CMK (cell line): ENCODE data around the gene PCMTD2.
A peak's percentile ranks its signal among the peaks of the same experiment; 100 is the strongest.

Experiments used
- DNase-seq: peaks from one replicate; pipeline ENCODE4 v3.0.0-alpha.2; 2010; ENCODE audit warnings: low read depth

The PCMTD2 gene

GRCh38 chr20:64255361-64256281 lies at the start of gene PCMTD2:
PCMTD2 (plus strand) TSS chr20:64255748; CDS start chr20:64259966, 4,218 bp downstream.
- peak; percentile 59 for DNase-seq

- DNase-seq, result no peak
Observed at GRCh38 chr20:64206614-64207013, 48.9 kb upstream of the PCMTD2 start.

- no peak for DNase-seq
Observed at GRCh38 chr20:64207641-64208590, 47.6 kb upstream of the PCMTD2 start.

GRCh38 chr20:64209148-64209547 lies 46.4 kb upstream of the PCMTD2 start:
- DNase-seq, result no peak

GRCh38 chr20:64210656-64211369 lies 44.7 kb upstream of the PCMTD2 start:
- no peak for DNase-seq

- DNase-seq, result no peak
Observed at GRCh38 chr20:64211874-64212658, 43.5 kb upstream of the PCMTD2 start.

GRCh38 chr20:64212755-64213154 lies 42.8 kb upstream of the PCMTD2 start:
- no peak for DNase-seq

GRCh38 chr20:64214113-64214512 lies 41.4 kb upstream of the PCMTD2 start:
- DNase-seq, result no peak

- no peak for DNase-seq
Observed at GRCh38 chr20:64214952-64215351, 40.6 kb upstream of the PCMTD2 start.

- DNase-seq, result no peak
Observed at GRCh38 chr20:64216036-64216435, 39.5 kb upstream of the PCMTD2 start.

- DNase-seq, result no peak
Observed at GRCh38 chr20:64216910-64217309, 38.6 kb upstream of the PCMTD2 start.

GRCh38 chr20:64217539-64218221 lies 37.9 kb upstream of the PCMTD2 start:
- no peak for DNase-seq

- no peak for DNase-seq
Observed at GRCh38 chr20:64219202-64219601, 36.3 kb upstream of the PCMTD2 start.

- no peak for DNase-seq
Observed at GRCh38 chr20:64219730-64220129, 35.8 kb upstream of the PCMTD2 start.

GRCh38 chr20:64220420-64220819 lies 35.1 kb upstream of the PCMTD2 start:
- no peak for DNase-seq

- no peak for DNase-seq
Observed at GRCh38 chr20:64220891-64221527, 34.5 kb upstream of the PCMTD2 start.

GRCh38 chr20:64222291-64222735 lies 33.2 kb upstream of the PCMTD2 start:
- DNase-seq, result no peak

GRCh38 chr20:64222851-64223525 lies 32.6 kb upstream of the PCMTD2 start:
- no peak for DNase-seq

- DNase-seq, result no peak
Observed at GRCh38 chr20:64223526-64224067, 32.0 kb upstream of the PCMTD2 start.
